ENCODE data around the gene SMCO4. TPM values are rescaled to one million over a fixed set of nuclear protein-coding genes. Genes with fewer than 3 reads are reported as not detected.

SMCO4 gene
- total RNA-seq, 2 experiments from 2014 or later, result 0.30 TPM; not detected in 1

DNA sequence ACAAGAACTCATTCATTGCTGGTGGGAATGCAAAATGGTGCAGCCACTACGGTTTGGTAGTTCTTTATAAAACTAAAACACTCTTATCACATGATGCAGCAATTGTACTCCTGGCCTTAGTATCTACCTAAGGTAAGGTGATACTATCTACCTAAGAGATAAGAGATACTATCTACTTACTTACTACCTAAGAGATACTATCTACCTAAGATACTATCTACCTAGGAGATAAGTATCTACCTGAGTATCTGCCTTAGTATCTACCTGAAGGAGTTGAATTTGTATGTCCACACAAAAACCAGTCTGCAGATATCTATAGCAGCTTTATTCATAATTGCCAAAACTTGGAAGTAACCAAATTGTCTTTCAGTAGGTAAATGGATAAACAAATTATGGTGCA lies 29.0 kb upstream of the SMCO4 start:
- intact Hi-C loops (cut with DNase I, micrococcal nuclease), result no loop called here
- Histone ChIP-seq H3K4me3 (ENCODE audit: low read length) (no peak overlapping the region), H3K36me3 (ENCODE audit: insufficient read depth, low read length) (no peaks in the 10 kb centered on the region), H3K27me3 (ENCODE audit: control insufficient read depth in 1 of 2, insufficient read depth in 2 of 2, low read length in 2 of 2) (peaks cover 4 to 5% of the 10 kb centered on the region in 2 experiments), H3K4me1 (ENCODE audit: insufficient read depth, low read length) (no peaks in the 10 kb centered on the region), H3K9me3 (ENCODE audit: control insufficient read depth in 1 of 2, insufficient read depth in 1 of 2, low read length in 2 of 2) (no peaks in the 10 kb centered on the region), H3K27ac (ENCODE audit: low read depth in 1 of 2, low read length in 2 of 2) (no peak overlapping the region)
- Mint-ChIP-seq H3K36me3 (ENCODE audit: low read depth) (no peaks in the 10 kb centered on the region), H3K4me1 (ENCODE audit: low read depth) (no peaks in the 10 kb centered on the region), H3K9me3 (no peaks in the 10 kb centered on the region), H3K4me3 (no peak overlapping the region), H3K27ac (no peak overlapping the region), H3K27me3 (peaks cover 4% of the 10 kb centered on the region)
- DNase-seq, result no peak
- ChIA-PET POLR2A (no interaction called here), CTCF (no interaction called here)
- ATAC-seq (ENCODE audit: poor library complexity), result no peak
- no peak for TF ChIP-seq CTCF (IDR thresholded peaks at IDR 0.05)

DNA sequence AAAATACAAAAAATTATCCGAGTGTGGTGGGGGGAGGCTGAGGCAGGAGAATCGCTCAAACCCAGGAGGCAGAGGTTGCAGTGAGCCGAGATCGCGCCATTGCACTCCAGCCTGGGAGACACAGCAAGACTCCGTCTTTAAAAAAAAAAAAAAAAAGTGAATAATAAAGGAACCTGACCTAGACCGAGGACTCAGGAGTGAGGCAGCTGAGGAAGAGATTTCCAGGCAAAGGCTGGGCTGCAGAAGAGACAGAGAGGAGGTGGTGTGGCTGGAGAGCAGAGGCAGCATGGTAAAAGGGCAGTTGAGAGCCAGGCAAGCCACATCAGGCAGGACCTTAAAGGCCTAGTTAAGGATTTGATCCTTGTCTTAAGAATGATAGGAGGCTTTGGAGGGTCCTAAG lies 28.4 kb upstream of the SMCO4 start:
- H3K4me3 ChIP-seq (ENCODE audit: low read length), result no peak overlapping the region
- CTCF ChIA-PET, result no interaction called here
- Mint-ChIP-seq H3K27ac (no peak overlapping the region), H3K9me3 (no peaks in the 10 kb centered on the region), H3K4me3 (no peak overlapping the region), H3K27me3 (peaks cover 4% of the 10 kb centered on the region), H3K4me1 (ENCODE audit: low read depth) (no peaks in the 10 kb centered on the region), H3K36me3 (ENCODE audit: low read depth) (no peaks in the 10 kb centered on the region)
- no peak for TF ChIP-seq CTCF (IDR thresholded peaks at IDR 0.05)
- POLR2A ChIA-PET, result no interaction called here
- intact Hi-C loops (cut with DNase I, micrococcal nuclease), result no loop called here
- ATAC-seq (ENCODE audit: poor library complexity), result no peak
- no peaks in the 10 kb centered on the region for H3K9me3 ChIP-seq (ENCODE audit: control insufficient read depth in 1 of 2, insufficient read depth in 1 of 2, low read length in 2 of 2)
- no peaks in the 10 kb centered on the region for H3K36me3 ChIP-seq (ENCODE audit: insufficient read depth, low read length)
- no peak overlapping the region for H3K27ac ChIP-seq (ENCODE audit: low read depth in 1 of 2, low read length in 2 of 2)
- DNase-seq, result no peak
- H3K27me3 ChIP-seq (ENCODE audit: control insufficient read depth in 1 of 2, insufficient read depth in 2 of 2, low read length in 2 of 2), result peaks cover 4 to 5% of the 10 kb centered on the region in 2 experiments
- no peaks in the 10 kb centered on the region for H3K4me1 ChIP-seq (ENCODE audit: insufficient read depth, low read length)

GRCh38 chr11:93570759-93571413 lies 27.7 kb upstream of the SMCO4 start:
- Histone ChIP-seq H3K4me3 (ENCODE audit: low read length) (no peak overlapping the region), H3K4me1 (ENCODE audit: insufficient read depth, low read length) (no peaks in the 10 kb centered on the region), H3K27ac (ENCODE audit: low read depth in 1 of 2, low read length in 2 of 2) (no peak overlapping the region), H3K27me3 (ENCODE audit: control insufficient read depth in 1 of 2, insufficient read depth in 2 of 2, low read length in 2 of 2) (peaks cover 4 to 5% of the 10 kb centered on the region in 2 experiments), H3K36me3 (ENCODE audit: insufficient read depth, low read length) (no peaks in the 10 kb centered on the region), H3K9me3 (ENCODE audit: control insufficient read depth in 1 of 2, insufficient read depth in 1 of 2, low read length in 2 of 2) (no peaks in the 10 kb centered on the region)
- peaks cover 2% of the 10 kb centered on the region for H3K27me3 Mint-ChIP-seq
- ChIA-PET POLR2A (interaction anchor here (1.0 kb wide), 1 partner anchor 24 kb away, joined by 3 read pairs; no protein-coding TSS in a partner anchor), CTCF (no interaction called here)
- H3K27ac Mint-ChIP-seq, result no peak overlapping the region
- H3K4me1 Mint-ChIP-seq (ENCODE audit: low read depth), result no peaks in the 10 kb centered on the region
- TF ChIP-seq CTCF (IDR thresholded peaks at IDR 0.05), result no peak
- H3K9me3 Mint-ChIP-seq, result no peaks in the 10 kb centered on the region
- H3K36me3 Mint-ChIP-seq (ENCODE audit: low read depth), result no peaks in the 10 kb centered on the region
- intact Hi-C loops (cut with DNase I, micrococcal nuclease), result no loop called here
- no peak overlapping the region for H3K4me3 Mint-ChIP-seq
- DNase-seq (no peak), ATAC-seq (ENCODE audit: poor library complexity) (no peak)

All from CD4-positive, alpha-beta T cell (primary cell).